ENCODE measurements around the gene NUDT21. TPM values are rescaled to one million over a fixed set of nuclear protein-coding genes. Genes with fewer than 3 reads are reported as not detected.

NUDT21 gene
- total RNA-seq, 1 donor from 2014 or later, result 80.3 TPM

- ATAC-seq (no peak), DNase-seq (no peak)
- Histone ChIP-seq H3K4me1 (no peaks in the 10 kb centered on the region), H3K4me3 (no peak overlapping the region), H3K9me3 (no peaks in the 10 kb centered on the region), H3K27me3 (ENCODE audit: low read depth) (no peaks in the 10 kb centered on the region), H3K36me3 (peaks cover 99% of the 10 kb centered on the region), H3K27ac (no peak overlapping the region)
- intact Hi-C loops (cut with DNase I), result no loop called here
- TF ChIP-seq, protein P1, sequence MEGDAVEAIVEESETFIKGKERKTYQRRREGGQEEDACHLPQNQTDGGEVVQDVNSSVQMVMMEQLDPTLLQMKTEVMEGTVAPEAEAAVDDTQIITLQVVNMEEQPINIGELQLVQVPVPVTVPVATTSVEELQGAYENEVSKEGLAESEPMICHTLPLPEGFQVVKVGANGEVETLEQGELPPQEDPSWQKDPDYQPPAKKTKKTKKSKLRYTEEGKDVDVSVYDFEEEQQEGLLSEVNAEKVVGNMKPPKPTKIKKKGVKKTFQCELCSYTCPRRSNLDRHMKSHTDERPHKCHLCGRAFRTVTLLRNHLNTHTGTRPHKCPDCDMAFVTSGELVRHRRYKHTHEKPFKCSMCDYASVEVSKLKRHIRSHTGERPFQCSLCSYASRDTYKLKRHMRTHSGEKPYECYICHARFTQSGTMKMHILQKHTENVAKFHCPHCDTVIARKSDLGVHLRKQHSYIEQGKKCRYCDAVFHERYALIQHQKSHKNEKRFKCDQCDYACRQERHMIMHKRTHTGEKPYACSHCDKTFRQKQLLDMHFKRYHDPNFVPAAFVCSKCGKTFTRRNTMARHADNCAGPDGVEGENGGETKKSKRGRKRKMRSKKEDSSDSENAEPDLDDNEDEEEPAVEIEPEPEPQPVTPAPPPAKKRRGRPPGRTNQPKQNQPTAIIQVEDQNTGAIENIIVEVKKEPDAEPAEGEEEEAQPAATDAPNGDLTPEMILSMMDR (IDR thresholded peaks at IDR 0.05), result no peak
These were observed 18.6 kb upstream of the NUDT21 start for GRCh38 chr16:56469748-56470147.

DNA sequence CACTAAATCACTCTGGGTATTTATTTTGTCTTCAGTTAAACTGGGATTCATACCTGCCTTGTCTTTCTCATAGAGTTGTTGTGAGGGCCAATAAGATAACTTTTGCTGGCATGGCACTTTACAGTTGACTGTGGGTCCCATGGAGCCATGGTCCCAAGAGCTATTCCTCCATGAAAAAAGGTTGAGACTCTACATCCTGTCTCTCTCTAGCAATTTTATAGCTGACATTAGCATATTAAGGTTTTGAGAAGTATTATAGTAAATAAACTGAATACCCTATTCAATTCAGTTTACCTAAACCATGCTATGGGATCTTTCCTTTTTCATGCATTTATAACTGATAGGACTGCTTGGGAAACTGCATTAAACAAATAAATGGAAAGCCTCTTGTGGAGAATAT, 17.7 kb upstream of the NUDT21 start:
- Histone ChIP-seq H3K9me3 (no peaks in the 10 kb centered on the region), H3K36me3 (peaks cover 99% of the 10 kb centered on the region), H3K27me3 (ENCODE audit: low read depth) (no peaks in the 10 kb centered on the region), H3K4me3 (no peak overlapping the region), H3K27ac (no peak overlapping the region), H3K4me1 (no peaks in the 10 kb centered on the region)
- TF ChIP-seq, protein P1 (IDR thresholded peaks at IDR 0.05), result no peak
- no peak for ATAC-seq
- DNase-seq, result no peak
- intact Hi-C loops (cut with DNase I), result no loop called here

- intact Hi-C loops (cut with DNase I), result no loop called here
These were observed 15.2 kb upstream of the NUDT21 start for GRCh38 chr16:56466344-56466743.

DNA sequence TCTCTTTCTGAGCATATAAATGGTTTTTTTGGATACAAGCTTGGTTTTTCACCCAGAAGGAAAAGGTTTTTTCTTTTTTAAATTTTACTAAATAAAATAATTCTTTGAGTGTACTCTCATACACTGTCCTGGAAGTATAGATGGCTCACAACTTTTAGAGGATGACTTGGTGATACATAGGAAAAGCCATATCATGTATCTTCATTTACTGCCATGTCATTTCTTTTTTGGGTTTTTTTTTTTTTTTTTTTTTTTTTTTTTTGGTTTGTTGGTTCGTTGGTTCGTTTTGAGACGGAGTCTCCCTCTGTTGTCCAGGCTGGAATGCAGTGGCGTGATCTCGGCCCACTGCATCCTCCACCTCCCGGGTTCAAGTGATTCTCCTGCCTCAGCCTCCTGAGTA, 12.0 kb upstream of the NUDT21 start:
- Histone ChIP-seq H3K27me3 (ENCODE audit: low read depth) (no peaks in the 10 kb centered on the region), H3K4me1 (no peaks in the 10 kb centered on the region), H3K27ac (no peak overlapping the region), H3K4me3 (no peak overlapping the region), H3K36me3 (peaks cover 95% of the 10 kb centered on the region), H3K9me3 (no peaks in the 10 kb centered on the region)
- intact Hi-C loops (cut with DNase I), result no loop called here
- no peak for DNase-seq
- TF ChIP-seq, protein P1 (IDR thresholded peaks at IDR 0.05), result no peak
- no peak for ATAC-seq

More at GRCh38 chr16:56466344-56466743, 15.2 kb upstream of the NUDT21 start:
- no peaks in the 10 kb centered on the region for H3K4me1 ChIP-seq
- no peak overlapping the region for H3K4me3 ChIP-seq
- TF ChIP-seq, protein P1 (IDR thresholded peaks at IDR 0.05), result no peak
- no peak for ATAC-seq
- peaks cover 95% of the 10 kb centered on the region for H3K36me3 ChIP-seq
- no peak for DNase-seq
- H3K27ac ChIP-seq, result no peak overlapping the region
- H3K27me3 ChIP-seq (ENCODE audit: low read depth), result no peaks in the 10 kb centered on the region
- no peaks in the 10 kb centered on the region for H3K9me3 ChIP-seq

DNA sequence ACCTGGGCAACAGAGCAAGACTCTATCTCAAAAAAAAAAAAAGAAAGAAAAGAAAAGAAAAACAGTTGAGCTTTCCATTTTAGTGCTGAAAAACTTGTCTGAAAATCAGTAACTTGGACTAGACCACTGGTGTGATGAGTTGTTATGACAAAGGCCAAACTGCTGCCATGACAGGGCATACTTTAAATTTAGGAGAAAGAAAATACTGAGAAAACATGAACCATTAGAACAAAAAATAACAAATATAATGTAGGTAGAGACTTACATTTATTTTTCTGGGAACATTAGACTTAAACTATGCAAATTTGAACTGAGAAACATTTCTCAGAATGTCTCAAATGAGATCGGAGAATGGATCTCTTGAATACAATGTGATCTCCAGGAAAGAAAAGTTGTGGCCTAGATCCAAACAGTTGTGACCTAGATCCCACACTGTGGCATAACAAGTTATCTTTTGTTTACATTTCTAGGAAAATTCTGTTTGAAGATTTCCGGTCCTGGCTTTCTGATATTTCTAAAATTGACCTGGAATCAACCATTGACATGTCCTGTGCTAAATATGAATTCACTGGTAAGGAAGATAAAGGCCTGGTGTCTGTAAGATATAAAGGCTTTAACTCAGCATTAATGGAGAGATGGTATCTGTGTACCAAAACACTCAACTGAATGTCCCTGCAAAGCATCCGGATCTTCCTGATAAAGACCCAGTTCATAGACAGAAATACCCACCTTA, 11.1 kb upstream of the NUDT21 start:
- intact Hi-C loops (cut with DNase I), result no loop called here

More for the DNA sequence above, 11.1 kb upstream of the NUDT21 start:
- no peaks in the 10 kb centered on the region for H3K9me3 ChIP-seq
- DNase-seq (no peak), ATAC-seq (no peak)
- no peak overlapping the region for H3K4me3 ChIP-seq
- no peaks in the 10 kb centered on the region for H3K27me3 ChIP-seq (ENCODE audit: low read depth)
- no peaks in the 10 kb centered on the region for H3K4me1 ChIP-seq
- peaks cover 95% of the 10 kb centered on the region for H3K36me3 ChIP-seq
- no peak overlapping the region for H3K27ac ChIP-seq
- TF ChIP-seq, protein P1 (IDR thresholded peaks at IDR 0.05), result no peak

Measured in lower lobe of right lung (tissue), 2 donors.